Endodermal cell (in vitro differentiated cells): ENCODE data around the gene LIN7C. TPM values are rescaled to one million over a fixed set of nuclear protein-coding genes. Genes with fewer than 3 reads are reported as not detected.

Source experiments
- DNase-seq: peaks from one replicate; pipeline ENCODE4 v3.0.0-alpha.2; 2017
- H3K27ac ChIP-seq: 2 replicates; pipeline ENCODE4 v1.5.1; 2013; ENCODE audit warnings: mild to moderate bottlenecking, low read depth, low read length, moderate library complexity
- H3K27me3 ChIP-seq: 2 replicates; pipeline ENCODE4 v1.6.1; 2013; ENCODE audit warnings: mild to moderate bottlenecking, low read length, moderate library complexity; ENCODE audit not compliant: insufficient read depth, control insufficient read depth, poor library complexity, severe bottlenecking
- H3K36me3 ChIP-seq: 2 replicates; pipeline ENCODE4 v1.7.0; 2013; ENCODE audit warnings: mild to moderate bottlenecking, low read length, moderate library complexity; ENCODE audit not compliant: control insufficient read depth, insufficient read depth
- H3K4me1 ChIP-seq: one replicate; pipeline ENCODE4 v1.7.0; 2013; ENCODE audit warnings: low read length; ENCODE audit not compliant: control insufficient read depth, insufficient read depth
- H3K4me3 ChIP-seq: 2 replicates; pipeline ENCODE4 v1.5.1; 2013; ENCODE audit warnings: mild to moderate bottlenecking, low read length, moderate library complexity
- H3K9ac ChIP-seq: 2 replicates; pipeline ENCODE4 v1.6.1; 2013; ENCODE audit warnings: mild to moderate bottlenecking, low read length, moderate library complexity; ENCODE audit not compliant: poor library complexity, severe bottlenecking; ENCODE audit errors: extremely low read depth
- H3K9me3 ChIP-seq: 2 replicates; pipeline ENCODE4 v1.6.1; 2013; ENCODE audit warnings: mild to moderate bottlenecking, low read length, moderate library complexity; ENCODE audit not compliant: control insufficient read depth
- H3K27ac Mint-ChIP-seq: 2 replicates; pipeline ENCODE4 v1.8.0; 2020; ENCODE audit warnings: mixed read lengths
- H3K27me3 Mint-ChIP-seq: 2 replicates; pipeline ENCODE4 v1.8.0; 2021; ENCODE audit warnings: mild to moderate bottlenecking, mixed read lengths; ENCODE audit not compliant: insufficient read depth
- H3K36me3 Mint-ChIP-seq: 2 replicates; pipeline ENCODE4 v1.8.0; 2020; ENCODE audit warnings: low read depth, mixed read lengths
- H3K4me1 Mint-ChIP-seq: 2 replicates; pipeline ENCODE4 v1.8.0; 2020; ENCODE audit warnings: mixed read lengths
- H3K4me3 Mint-ChIP-seq: 2 replicates; pipeline ENCODE4 v1.8.0; 2020; ENCODE audit warnings: mild to moderate bottlenecking, moderate library complexity, mixed read lengths
- H3K9me3 Mint-ChIP-seq: 2 replicates; pipeline ENCODE4 v1.8.0; 2020; ENCODE audit warnings: mild to moderate bottlenecking, mixed read lengths
- CTCF ChIP-seq: fragments of 200-600 bp; sonication (generic); conservative IDR thresholded peaks from 2 replicates; pipeline ENCODE4 v1.5.0; 2021; ENCODE audit warnings: antibody characterized with exemption, mild to moderate bottlenecking
- WGBS, 2 experiments: methylation state at CpG; one replicate each; pipeline versions ENCODE4 v1.1.5 to v1.1.7; 2013; ENCODE audit warnings: missing lambda C conversion rate in 2 of 2, mixed read lengths in 1 of 2; ENCODE audit not compliant: insufficient coverage in 1 of 2, insufficient read length in 1 of 2; 5-methylcytosine and 5-hydroxymethylcytosine counted together
- total RNA-seq, 2 donors: library from RNA; stranded (reverse); fragmentation: NEBNext Ultra II Directional in 1 of 2; extraction: Animal tissue kit (Norgen Biotek cat#: 25700) in 1 of 2; gene quantifications; 2 replicates in 1 of 2; 3 replicates in 1 of 2; pipeline ENCODE4 v1.2.1, GENCODE V29; 2021

The LIN7C gene
- total RNA-seq, 2 donors from 2014 or later = 28.3 to 39.6 TPM

GRCh38 chr11:27460158-27460978 lies 46.2 kb downstream of the LIN7C start:
- Histone ChIP-seq H3K9me3 (no peaks in the 10 kb centered on the region), H3K27ac (peak overlapping the region; percentile 82), H3K27me3 (no peaks in the 10 kb centered on the region), H3K36me3 (peaks cover 9% of the 10 kb centered on the region), H3K4me1 (peaks cover 22% of the 10 kb centered on the region), H3K4me3 (no peak overlapping the region), H3K9ac (no peak overlapping the region)
- WGBS, 2 experiments = 84 to 89% methylated on average over 3 to 5 of the region's 5 CpGs
- Mint-ChIP-seq H3K4me3 (no peak overlapping the region), H3K27me3 (no peaks in the 10 kb centered on the region), H3K36me3 (peaks cover 17% of the 10 kb centered on the region), H3K27ac (no peak overlapping the region), H3K4me1 (peaks cover 57% of the 10 kb centered on the region), H3K9me3 (peaks cover 2% of the 10 kb centered on the region)
- no peak for TF ChIP-seq CTCF
- no peak for DNase-seq

- peaks cover 9% of the 10 kb centered on the region for H3K9me3 ChIP-seq
- no peaks in the 10 kb centered on the region for H3K27me3 ChIP-seq
- 93% methylated on average over 6 of the region's 6 CpGs; no CpG with 5 or more reads in 1 of the 2 experiments for WGBS, 2 experiments
- Mint-ChIP-seq H3K4me1 (peaks cover 52% of the 10 kb centered on the region), H3K27me3 (no peaks in the 10 kb centered on the region), H3K36me3 (peaks cover 26% of the 10 kb centered on the region), H3K27ac (no peak overlapping the region), H3K4me3 (no peak overlapping the region), H3K9me3 (peaks cover 7% of the 10 kb centered on the region)
- H3K4me3 ChIP-seq = no peak overlapping the region
- no peak for TF ChIP-seq CTCF
- no peak overlapping the region for H3K9ac ChIP-seq
- H3K4me1 ChIP-seq = peaks cover 22% of the 10 kb centered on the region
- H3K27ac ChIP-seq = no peak overlapping the region
- H3K36me3 ChIP-seq = peaks cover 17% of the 10 kb centered on the region
- no peak for DNase-seq
Measured at GRCh38 chr11:27459191-27459590, 47.4 kb downstream of the LIN7C start.

GRCh38 chr11:27458182-27458581 lies 48.4 kb downstream of the LIN7C start:
- H3K27me3 ChIP-seq = no peaks in the 10 kb centered on the region
- H3K9me3 ChIP-seq = peaks cover 19% of the 10 kb centered on the region
- no peak overlapping the region for H3K9ac ChIP-seq
- H3K4me3 ChIP-seq = no peak overlapping the region
- no peaks in the 10 kb centered on the region for H3K27me3 Mint-ChIP-seq
- 83 to 92% methylated on average over 1 to 2 of the region's 2 CpGs for WGBS, 2 experiments
- H3K36me3 ChIP-seq = peaks cover 20% of the 10 kb centered on the region
- H3K36me3 Mint-ChIP-seq = peaks cover 31% of the 10 kb centered on the region
- no peak overlapping the region for H3K27ac Mint-ChIP-seq
- H3K27ac ChIP-seq = no peak overlapping the region
- H3K9me3 Mint-ChIP-seq = peaks cover 16% of the 10 kb centered on the region
- peaks cover 22% of the 10 kb centered on the region for H3K4me1 ChIP-seq
- TF ChIP-seq CTCF = no peak
- peaks cover 48% of the 10 kb centered on the region for H3K4me1 Mint-ChIP-seq
- no peak for DNase-seq
- H3K4me3 Mint-ChIP-seq = no peak overlapping the region
